ENCODE measurements around the gene ZNF484. TPM values are rescaled to one million over a fixed set of nuclear protein-coding genes. Genes with fewer than 3 reads are reported as not detected.
"Not testable (repeated sequence)": the region's sequence is repeated elsewhere in the genome, so short reads cannot be mapped to it uniquely, and the experiment has no call there.

The ZNF484 gene
- polyA plus RNA-seq (2011; rRNA removed), result 4.1 and 5.2 TPM in 2 replicates
- 6.9 and 15.2 TPM in 2 replicates for polyA minus RNA-seq (2011; rRNA and poly(A)+ RNA removed)

DNA sequence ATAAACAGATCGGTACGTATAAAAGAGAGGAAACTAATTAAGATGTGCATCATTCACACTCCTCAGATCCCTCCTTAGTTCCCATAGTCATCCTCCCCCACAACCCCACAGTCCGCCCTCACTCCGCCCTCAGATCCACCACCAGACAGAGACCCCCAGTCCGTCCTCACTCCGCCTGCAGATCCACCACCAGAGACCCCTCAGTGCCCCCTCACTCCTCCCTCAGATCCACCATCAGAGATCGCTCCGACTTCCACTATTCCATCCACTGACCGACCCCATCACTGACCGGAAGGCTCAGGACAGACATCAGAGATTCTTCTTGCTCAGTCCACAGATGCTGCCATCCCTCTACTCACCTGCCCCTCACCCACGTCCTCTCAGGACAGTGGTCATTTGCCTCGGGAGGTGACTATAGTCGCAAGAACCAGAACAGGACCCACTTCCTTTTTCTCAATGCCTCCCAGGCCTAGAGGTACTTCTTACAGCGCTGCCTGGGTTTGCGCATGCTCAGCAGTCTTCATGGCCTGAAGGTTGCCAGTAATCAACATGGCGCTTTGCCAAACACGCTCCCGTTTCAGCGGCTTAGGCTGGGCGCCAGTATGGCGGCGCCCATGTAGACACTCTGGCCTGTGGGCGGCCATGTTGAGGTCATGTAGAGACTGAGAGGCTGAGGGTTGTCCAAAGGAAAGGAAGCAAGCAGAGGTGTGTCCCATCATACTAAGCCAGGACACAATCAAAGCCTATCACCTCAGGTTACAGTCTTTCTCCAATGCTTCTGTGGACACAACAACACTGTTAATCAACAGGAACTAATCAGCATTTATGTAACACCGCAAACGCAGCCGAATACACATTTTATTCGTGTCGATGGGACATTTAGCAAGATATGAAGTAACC is at the start of gene ZNF484:
ZNF484 (minus strand) TSS at position 508 of the 900 bp plus-strand sequence. CDS start 3,009 bp downstream, outside the sequence.
- Histone ChIP-seq H3K9me3 (ENCODE audit: control insufficient read depth, insufficient read depth, low read length) (no peaks in the 10 kb centered on the region), H3K4me3 (ENCODE audit: low read depth, low read length) (peak within 1 kb of the TSS; percentile 92), H3K27ac (ENCODE audit: low read depth, low read length) (peak within 1 kb of the TSS; percentile 57), H3K27me3 (ENCODE audit: control insufficient read depth, insufficient read depth, low read length) (no peaks in the 10 kb centered on the region)
- TF ChIP-seq, protein P1, sequence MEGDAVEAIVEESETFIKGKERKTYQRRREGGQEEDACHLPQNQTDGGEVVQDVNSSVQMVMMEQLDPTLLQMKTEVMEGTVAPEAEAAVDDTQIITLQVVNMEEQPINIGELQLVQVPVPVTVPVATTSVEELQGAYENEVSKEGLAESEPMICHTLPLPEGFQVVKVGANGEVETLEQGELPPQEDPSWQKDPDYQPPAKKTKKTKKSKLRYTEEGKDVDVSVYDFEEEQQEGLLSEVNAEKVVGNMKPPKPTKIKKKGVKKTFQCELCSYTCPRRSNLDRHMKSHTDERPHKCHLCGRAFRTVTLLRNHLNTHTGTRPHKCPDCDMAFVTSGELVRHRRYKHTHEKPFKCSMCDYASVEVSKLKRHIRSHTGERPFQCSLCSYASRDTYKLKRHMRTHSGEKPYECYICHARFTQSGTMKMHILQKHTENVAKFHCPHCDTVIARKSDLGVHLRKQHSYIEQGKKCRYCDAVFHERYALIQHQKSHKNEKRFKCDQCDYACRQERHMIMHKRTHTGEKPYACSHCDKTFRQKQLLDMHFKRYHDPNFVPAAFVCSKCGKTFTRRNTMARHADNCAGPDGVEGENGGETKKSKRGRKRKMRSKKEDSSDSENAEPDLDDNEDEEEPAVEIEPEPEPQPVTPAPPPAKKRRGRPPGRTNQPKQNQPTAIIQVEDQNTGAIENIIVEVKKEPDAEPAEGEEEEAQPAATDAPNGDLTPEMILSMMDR (IDR thresholded peaks at IDR 0.05; ENCODE audit: low read depth, low read length), result no peak
- ChIA-PET CTCF (no interaction called here), POLR2A (no interaction called here)
- peak; percentile 96 for DNase-seq (ENCODE audit: low read depth, low spot score)

DNA sequence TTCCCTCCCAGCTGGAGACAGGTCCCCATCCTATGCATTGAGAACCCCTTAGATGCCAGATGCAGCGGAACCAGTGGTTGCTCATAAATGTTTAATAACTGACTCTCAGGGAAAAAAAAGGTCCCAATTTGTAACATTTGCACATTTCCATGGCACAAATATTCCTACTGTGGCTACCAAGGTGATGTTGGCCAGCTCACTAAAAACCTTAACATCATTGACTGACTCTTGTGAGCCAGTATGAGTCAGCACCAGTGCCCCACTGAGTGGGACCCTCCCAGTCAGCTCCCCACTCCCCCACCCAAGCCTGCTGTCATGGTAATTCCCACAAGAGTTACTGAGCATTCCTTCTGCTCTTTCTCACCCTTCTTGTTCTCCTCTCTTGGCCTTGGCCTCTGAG is 42.6 kb upstream of the ZNF484 start:
- peaks cover 5% of the 10 kb centered on the region for H3K27me3 ChIP-seq (ENCODE audit: control insufficient read depth, insufficient read depth, low read length)
- CTCF ChIA-PET, result interaction anchor here (0.6 kb wide), 1 partner anchor 21 kb away, joined by 3 read pairs; no protein-coding TSS in a partner anchor
- DNase-seq (ENCODE audit: low read depth, low spot score), result no peak
- no peak overlapping the region for H3K27ac ChIP-seq (ENCODE audit: low read depth, low read length)
- no peak overlapping the region for H3K4me3 ChIP-seq (ENCODE audit: low read depth, low read length)
- TF ChIP-seq, protein P1 (IDR thresholded peaks at IDR 0.05; ENCODE audit: low read depth, low read length), result no peak
- no peaks in the 10 kb centered on the region for H3K9me3 ChIP-seq (ENCODE audit: control insufficient read depth, insufficient read depth, low read length)
- POLR2A ChIA-PET, result no interaction called here

DNA sequence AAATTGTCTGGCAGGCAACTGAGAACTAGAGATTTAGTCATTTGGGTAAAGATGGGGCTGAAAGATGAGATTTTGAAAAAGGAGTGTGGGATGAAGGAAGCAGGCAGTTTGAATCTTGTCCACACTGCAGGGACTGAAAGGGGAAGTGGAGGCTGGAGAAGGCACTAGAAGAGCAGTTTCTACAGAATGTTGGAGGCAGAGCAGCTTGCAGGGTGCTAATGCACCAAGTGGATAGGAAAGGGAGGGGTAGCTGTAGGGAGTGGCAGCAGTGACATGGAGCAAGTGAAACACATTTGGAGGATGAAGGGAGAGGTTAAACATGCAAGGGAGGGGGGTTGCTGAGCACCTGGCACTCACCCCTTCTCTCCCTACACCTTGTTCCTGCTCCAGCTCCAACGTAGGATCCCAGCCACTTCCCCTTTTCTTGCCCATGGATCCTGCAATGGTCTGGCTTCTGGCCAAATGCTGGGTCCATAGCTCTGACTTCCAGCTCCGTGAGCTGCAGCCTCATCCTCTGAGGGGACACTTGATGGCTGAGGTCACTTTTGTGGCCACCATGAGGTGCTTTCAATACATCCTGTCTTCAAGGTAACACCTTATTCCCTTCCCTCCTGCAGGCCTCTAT is 39.5 kb upstream of the ZNF484 start:
- Histone ChIP-seq H3K4me3 (ENCODE audit: low read depth, low read length) (no peak overlapping the region), H3K27ac (ENCODE audit: low read depth, low read length) (no peak overlapping the region), H3K27me3 (ENCODE audit: control insufficient read depth, insufficient read depth, low read length) (peaks cover 9% of the 10 kb centered on the region), H3K9me3 (ENCODE audit: control insufficient read depth, insufficient read depth, low read length) (no peaks in the 10 kb centered on the region; the same call in 1 of the 2 replicates)
- TF ChIP-seq, protein P1 (IDR thresholded peaks at IDR 0.05; ENCODE audit: low read depth, low read length), result no peak
- ChIA-PET CTCF (no interaction called here), POLR2A (no interaction called here)
- DNase-seq (ENCODE audit: low read depth, low spot score), result no peak

DNA sequence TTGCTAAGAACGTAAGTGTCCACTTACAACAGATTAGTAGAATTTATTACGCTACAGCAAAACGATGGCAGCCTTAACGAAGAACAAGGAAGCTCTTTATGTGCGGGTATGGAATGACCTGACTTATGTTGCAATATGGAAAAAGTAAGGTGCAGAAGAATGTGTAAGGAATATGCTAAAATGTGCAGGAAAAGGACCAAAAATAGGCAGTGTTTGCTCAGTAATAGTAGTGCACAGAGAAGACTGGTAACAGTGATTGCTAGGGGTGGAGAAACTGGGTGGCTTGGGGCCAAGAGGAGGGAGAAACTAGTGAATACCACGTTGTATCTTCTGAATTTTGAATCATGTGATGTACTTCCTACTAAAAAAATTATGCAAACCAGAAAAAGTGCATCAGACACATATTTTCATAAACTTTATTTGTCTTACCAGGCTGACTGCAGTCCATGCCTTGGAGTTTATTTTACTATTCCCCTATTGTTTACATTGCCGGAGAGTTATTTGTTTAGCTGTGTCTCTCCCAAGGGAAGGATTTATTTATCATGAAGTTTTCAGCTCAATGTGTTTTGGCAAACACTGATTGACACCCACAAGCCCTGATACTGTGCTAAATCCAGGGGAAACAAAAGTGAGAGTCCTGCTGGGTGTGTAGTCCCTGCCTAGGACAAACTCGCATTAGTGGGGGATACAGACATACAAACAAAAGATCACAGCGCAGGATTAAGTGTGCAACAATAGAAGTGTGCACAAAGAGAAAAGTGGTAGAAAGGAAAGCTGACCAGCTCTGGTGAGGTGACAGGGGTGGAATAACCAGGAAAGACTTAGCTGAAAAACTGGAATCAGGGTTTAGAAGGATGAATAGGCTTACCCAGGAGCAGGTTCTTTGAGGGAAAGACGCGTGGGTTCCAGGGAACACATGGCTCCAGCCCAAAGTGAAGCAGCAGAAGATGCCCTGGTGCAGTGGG is 34.0 kb upstream of the ZNF484 start:
- POLR2A ChIA-PET, result no interaction called here
- Histone ChIP-seq H3K9me3 (ENCODE audit: control insufficient read depth, insufficient read depth, low read length) (no peaks in the 10 kb centered on the region; the same call in 1 of the 2 replicates), H3K27me3 (ENCODE audit: control insufficient read depth, insufficient read depth, low read length) (peaks cover 14% of the 10 kb centered on the region), H3K27ac (ENCODE audit: low read depth, low read length) (no peak overlapping the region), H3K4me3 (ENCODE audit: low read depth, low read length) (no peak overlapping the region)
- CTCF ChIA-PET, result no interaction called here
- TF ChIP-seq, protein P1 (IDR thresholded peaks at IDR 0.05; ENCODE audit: low read depth, low read length), result no peak
- DNase-seq (ENCODE audit: low read depth, low spot score), result no peak

DNA sequence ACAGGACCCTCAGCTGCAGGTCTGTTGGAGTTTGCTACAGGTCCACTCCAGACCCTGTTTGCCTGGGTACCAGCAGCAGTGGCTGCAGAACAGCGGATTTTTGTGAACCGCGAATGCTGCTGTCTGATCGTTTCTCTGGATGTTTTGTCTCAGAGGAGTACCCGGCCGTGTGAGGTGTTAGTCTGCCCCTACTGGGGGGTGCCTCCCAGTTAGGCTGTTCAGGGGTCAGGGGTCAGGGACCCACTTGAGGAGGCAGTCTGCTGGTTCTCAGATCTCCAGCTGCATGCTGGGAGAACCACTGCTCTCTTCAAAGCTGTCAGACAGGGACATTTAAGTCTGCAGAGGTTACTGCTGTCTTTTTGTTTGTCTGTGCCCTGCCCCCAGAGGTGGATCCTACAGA is 27.3 kb upstream of the ZNF484 start:
- POLR2A ChIA-PET, result not testable (repeated sequence)

More for the DNA sequence above, 27.3 kb upstream of the ZNF484 start:
- H3K27ac ChIP-seq (ENCODE audit: low read depth, low read length); H3K4me3 ChIP-seq (ENCODE audit: low read depth, low read length); H3K27me3 ChIP-seq (ENCODE audit: control insufficient read depth, insufficient read depth, low read length); H3K9me3 ChIP-seq (ENCODE audit: control insufficient read depth, insufficient read depth, low read length); CTCF ChIA-PET; DNase-seq (ENCODE audit: low read depth, low spot score): not testable (repeated sequence)

All from AG04450 (cell line).